ENCODE measurements around the gene MBD5.

The MBD5 gene

GRCh38 chr2:148292431-148292830 is 271.5 kb downstream of the MBD5 start:
- FAIRE-seq: no peak
- no peak for DNase-seq (ENCODE audit: insufficient read length, low spot score)

GRCh38 chr2:148298196-148298595 is 277.3 kb downstream of the MBD5 start:
- FAIRE-seq: no peak
- DNase-seq (ENCODE audit: insufficient read length, low spot score): no peak

DNA sequence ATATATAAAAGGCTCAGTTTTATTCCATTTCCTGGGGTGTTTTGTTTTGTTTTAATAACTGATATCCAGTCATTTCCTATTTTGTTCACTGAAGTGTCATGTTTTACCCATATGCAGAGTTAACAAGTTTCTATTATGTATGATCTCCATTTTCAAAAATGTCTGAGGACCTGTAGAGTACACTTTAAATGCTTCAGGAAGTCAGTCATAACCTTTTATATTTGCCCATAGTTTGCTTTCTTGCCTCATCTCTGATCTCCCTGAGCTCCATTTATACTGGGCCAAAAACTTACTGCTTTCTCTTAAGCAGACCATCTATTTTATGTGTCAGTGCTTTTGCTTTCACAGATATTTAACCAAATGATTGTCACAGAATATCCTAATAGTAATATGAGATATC is 278.7 kb downstream of the MBD5 start:
- DNase-seq (ENCODE audit: insufficient read length, low spot score): no peak
- FAIRE-seq: no peak

DNA sequence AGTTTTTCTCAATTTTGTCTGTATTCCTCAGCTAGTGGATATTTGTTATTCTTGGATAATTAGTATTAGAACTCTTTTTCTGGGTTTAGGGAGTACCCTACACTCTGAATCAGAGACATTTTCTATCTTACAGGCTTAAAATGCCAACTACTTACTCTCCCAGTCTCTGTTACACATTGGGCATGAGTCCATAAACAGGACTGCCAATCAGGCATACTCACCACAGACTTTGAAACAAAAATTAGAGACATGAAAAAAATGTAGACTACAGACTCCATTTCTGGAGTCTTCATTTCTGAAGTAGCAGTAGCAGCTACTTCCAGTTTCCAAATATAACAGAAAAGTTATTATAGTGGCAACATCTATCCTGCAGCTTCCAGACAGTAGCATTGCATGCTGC is 279.7 kb downstream of the MBD5 start:
- FAIRE-seq: no peak
- DNase-seq (ENCODE audit: insufficient read length, low spot score): no peak

GRCh38 chr2:148301362-148301761 is 280.5 kb downstream of the MBD5 start:
- FAIRE-seq: no peak
- no peak for DNase-seq (ENCODE audit: insufficient read length, low spot score)

DNA sequence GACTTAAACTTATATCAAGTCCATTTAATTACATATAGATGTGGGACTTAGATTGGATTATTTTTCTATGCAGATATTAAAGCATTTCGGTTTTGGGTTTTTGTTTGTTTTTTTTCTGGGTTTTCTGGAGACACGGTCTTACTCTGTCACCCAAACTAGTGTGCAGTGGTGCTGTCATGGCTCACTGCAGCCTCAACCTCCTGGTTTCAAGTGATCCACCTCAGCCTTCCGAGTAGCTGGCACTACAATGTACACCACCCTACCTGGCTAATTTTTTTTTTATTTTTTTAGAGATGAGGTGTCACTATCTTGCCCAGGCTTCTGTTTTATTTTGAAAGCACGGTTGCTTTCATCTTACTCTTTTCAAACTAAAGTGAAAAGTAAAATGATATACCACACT is 281.6 kb downstream of the MBD5 start:
- no peak for DNase-seq (ENCODE audit: insufficient read length, low spot score)
- no peak for FAIRE-seq

DNA sequence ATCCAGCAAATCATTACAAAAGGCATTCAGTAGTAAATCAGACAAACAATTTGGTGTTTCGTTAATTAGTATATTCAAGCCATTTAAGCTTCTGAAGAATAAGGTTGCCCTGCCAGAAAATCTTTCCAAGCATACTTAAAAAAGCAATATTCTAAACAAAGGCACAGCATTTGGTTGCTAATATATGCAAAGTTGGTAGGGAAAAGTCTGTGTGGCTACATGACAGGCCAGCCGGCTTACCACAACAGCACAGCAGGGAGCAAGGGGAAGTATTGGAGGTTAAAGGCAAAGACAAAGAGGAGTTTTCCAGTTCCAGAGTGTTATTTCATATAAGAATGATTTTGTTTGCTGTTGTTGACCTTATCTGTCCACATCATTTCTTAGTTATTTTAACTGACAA is 282.3 kb downstream of the MBD5 start:
- DNase-seq (ENCODE audit: insufficient read length, low spot score): no peak
- FAIRE-seq: no peak

- no peak for DNase-seq (ENCODE audit: insufficient read length, low spot score)
- FAIRE-seq: no peak
Measured at GRCh38 chr2:148305476-148305875, 284.6 kb downstream of the MBD5 start.

- no peak for DNase-seq (ENCODE audit: insufficient read length, low spot score)
Measured at GRCh38 chr2:148306027-148306426, 285.1 kb downstream of the MBD5 start.

DNA sequence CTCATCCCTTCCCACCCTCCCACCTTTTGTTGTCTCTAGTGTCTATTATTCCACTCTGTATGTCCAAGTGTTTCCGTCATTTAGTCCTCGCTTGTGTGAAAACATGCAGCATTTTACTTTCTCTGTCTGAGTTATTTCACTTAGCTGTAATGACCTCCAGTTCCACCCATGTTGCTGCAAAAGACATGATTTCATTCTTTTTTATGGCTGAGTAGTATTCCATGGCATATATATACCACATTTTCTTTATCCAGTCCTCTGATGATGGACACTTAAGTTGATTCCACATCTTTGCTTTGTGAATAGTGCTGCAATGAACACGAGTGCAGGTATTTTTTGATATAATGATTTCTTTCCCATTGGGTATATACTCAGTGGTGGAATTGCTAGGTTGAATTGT is 296.7 kb downstream of the MBD5 start:
- no peak for DNase-seq (ENCODE audit: insufficient read length, low spot score)
- no peak for FAIRE-seq

More at GRCh38 chr2:148306027-148306426, 285.1 kb downstream of the MBD5 start:
- no peak for FAIRE-seq

DNA sequence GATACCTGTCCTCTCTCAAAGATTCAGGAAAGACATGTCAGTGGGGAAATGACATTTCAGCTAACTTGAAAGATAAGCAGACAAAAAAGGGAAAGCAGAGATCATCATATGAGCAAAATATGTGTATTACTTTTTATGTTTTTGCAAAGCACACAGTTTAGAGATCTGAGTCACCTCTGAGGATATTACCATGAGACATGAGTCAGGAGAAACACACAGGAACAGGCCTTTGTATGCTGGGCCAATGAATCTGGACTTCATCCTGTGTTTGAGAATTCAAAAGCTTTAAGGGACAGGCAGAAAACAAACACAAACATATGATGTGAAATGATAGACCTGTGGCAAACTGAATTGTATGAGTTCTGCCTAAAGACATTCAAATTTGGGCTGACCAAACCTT is 317.6 kb downstream of the MBD5 start:
- DNase-seq (ENCODE audit: insufficient read length, low spot score) (no peak), FAIRE-seq (no peak)

- DNase-seq (ENCODE audit: insufficient read length, low spot score): no peak
- no peak for FAIRE-seq
Measured at GRCh38 chr2:148342086-148342485, 321.2 kb downstream of the MBD5 start.

DNA sequence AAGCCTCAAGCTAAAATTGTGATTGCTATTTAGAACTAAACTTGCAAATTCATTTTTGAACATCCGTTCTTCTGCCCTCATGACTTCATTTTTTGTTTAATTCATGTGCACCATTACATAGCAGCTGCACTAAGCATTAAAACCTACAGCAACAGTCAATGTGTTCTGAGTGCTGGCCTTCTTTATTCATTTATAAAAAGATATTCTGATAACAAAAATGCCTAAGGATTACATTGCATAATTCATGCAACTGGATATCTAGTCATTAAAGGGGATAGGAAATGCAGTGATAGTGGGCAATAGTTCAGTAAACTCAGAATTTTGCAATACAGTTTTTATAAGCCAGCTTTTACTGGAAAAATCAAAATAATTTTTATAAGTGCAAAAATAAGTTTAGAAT is 329.3 kb downstream of the MBD5 start:
- no peak for DNase-seq (ENCODE audit: insufficient read length, low spot score)
- no peak for FAIRE-seq

DNA sequence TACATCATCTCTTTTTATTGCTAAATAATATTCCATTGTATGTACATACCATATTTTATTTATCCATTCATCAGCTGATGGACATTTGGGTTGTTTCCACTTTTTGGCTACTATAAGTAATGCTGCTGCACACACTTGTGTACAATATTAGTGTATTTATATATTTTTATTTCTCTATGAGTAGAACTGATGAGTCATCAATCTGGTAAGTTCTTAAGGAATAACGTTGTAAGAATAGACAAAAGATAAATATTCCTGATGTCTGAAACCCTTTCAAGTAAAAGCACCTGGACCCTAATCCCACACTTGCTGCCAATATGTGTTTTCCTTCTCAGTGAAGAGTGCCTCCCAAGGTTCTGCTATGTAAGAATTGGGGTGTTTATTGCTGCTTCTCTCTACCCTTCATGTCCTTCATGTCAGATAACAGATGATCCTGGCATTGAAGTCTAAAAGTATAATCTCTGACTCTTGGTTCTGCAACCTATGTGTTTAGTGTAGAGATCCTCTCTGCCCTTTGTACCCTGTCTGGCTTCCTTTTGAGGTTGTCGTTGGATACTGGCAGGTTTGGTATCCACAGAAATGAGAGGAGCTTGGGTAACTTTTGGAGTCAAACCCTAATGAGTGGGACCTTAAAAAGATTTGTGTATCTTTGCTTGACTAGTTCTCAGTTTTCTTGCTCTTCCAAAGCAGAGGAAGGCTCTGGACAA is 330.7 kb downstream of the MBD5 start:
- FAIRE-seq (no peak), DNase-seq (ENCODE audit: insufficient read length, low spot score) (no peak)

DNA sequence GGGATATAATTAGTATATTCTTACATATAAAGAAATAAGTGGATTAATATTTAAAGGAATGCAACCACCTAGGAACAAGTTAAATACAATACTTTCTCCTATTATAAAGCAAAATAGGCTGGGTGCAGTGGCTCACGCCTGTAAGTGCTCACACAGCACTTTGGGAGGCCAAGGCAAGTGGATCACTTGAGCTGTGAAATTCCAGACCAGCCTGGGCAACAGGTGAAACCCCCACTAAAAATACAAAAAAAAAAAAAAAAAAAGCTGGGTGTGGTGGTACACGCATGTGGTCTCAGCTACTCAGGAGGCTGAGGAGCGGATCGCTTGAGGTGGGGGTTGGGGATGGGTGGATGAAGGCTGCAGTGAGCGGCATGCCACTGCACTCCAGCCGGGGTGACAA is 337.5 kb downstream of the MBD5 start:
- FAIRE-seq (no peak), DNase-seq (ENCODE audit: insufficient read length, low spot score) (no peak)

GRCh38 chr2:148360662-148361061 is 339.8 kb downstream of the MBD5 start:
- FAIRE-seq (no peak), DNase-seq (ENCODE audit: insufficient read length, low spot score) (no peak)

DNA sequence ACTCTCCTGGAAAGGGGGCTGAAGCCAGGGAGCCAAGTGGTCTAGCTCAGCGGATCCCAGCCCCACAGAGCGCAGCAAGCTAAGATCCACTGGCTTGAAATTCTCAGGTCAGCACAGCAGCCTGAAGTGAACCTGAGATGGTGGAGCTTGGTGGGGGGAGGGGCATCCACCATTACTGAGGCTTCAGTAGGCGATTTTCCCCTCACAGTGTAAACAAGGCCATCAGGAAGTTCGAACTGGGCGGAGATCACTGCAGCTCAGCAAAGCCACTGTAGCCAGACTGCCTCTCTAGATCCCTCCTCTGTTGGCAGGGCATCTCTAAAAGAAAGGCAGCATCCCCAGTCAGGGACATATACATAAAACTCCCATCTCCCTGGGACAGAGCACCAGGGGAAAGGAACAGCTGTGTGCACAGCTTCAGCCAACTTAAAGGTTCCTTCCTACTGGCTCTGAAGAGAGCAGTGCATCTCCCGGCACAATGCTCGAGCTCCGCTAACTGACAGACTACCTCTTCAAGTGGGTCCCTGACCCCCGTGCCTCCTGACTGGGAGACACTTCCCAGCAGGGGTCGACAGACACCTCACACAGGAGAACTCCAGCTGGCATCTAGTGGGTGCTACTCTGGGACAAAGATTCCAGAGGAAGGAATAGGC is 341.4 kb downstream of the MBD5 start:
- no peak for DNase-seq (ENCODE audit: insufficient read length, low spot score)
- no peak for FAIRE-seq

DNA sequence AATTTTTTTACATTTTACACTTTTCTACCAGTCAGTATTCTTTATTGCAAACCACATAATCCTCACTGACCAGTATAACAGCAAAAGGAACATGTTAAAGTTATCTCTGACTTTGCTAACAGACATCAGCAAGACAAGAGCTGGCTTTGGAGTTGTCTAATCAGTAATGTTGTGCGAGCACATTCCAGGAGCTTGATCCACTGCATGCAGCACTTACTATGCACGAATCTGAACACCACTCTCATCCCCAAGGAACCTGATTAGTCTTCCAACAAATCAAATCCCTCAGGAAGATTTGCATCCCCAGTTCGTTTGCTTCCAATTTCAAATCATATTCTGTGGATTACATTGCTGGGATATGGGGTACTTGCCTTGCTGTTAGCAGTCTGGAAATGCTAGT is 354.3 kb downstream of the MBD5 start:
- FAIRE-seq: no peak

DNA sequence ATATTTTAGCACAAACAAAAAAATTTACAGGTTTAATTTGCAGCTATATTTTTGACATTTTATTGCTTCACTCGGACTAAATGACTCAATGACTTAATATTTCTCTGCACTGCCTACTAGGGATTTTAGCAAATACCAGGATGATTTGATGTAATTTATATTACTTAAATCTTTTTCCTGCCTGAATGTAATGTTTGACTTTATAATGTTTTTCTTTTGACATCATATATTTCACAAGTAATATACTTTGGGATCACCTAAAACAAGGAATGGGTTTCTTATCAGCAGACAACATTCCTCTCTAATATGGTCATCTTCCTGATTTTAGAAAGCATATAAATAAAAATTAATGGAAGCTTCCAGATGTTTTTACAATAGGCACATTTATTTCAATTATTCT is 370.4 kb downstream of the MBD5 start:
- no peak for FAIRE-seq

More for the DNA sequence above, 354.3 kb downstream of the MBD5 start:
- DNase-seq (ENCODE audit: insufficient read length, low spot score): no peak

DNA sequence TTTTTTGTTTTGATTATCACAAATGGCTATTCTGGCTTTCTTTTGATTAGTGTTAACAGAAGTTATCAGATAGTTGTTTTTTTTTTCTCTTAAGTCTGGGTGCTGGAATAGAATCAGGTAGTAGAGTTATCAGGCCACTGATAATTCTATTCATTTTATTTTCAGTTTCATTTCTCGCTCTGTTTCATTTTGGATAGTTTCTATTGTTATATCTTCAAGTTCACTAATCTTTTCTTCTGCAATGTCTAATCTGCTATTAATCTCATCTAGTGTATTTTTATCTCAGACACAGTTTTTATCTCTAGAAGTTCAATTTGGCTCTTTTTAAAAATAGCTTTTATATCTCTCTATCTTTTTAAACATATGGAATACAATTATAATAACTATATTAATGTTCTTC is 381.9 kb downstream of the MBD5 start:
- DNase-seq (ENCODE audit: insufficient read length, low spot score) (no peak), FAIRE-seq (no peak)

More for the DNA sequence above, 370.4 kb downstream of the MBD5 start:
- no peak for DNase-seq (ENCODE audit: insufficient read length, low spot score)

- DNase-seq (ENCODE audit: insufficient read length, low spot score) (no peak), FAIRE-seq (no peak)
Measured at GRCh38 chr2:148410899-148411298, 390.0 kb downstream of the MBD5 start.

DNA sequence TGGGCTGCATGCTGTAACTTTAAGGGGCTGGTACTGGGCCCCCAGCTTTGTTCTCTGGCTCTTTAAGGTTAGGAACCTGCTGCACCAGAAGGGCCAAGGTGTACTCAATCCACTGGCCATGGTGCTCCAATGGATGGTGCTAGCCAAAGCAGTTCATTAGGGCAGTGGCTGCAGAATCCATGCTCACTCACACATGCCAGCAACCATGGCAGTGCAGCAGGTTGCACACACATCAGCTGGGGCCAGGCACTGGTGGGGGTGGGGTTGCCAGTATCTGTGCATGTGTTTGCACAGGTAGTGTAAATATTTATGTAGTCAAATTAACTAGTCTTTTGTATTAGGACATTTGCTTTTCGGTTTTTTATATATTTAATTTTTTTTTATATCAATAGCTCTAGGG is 395.4 kb downstream of the MBD5 start:
- no peak for FAIRE-seq
- no peak for DNase-seq (ENCODE audit: insufficient read length, low spot score)

GRCh38 chr2:148430101-148430500 is 409.2 kb downstream of the MBD5 start:
- FAIRE-seq: no peak

More at GRCh38 chr2:148430101-148430500, 409.2 kb downstream of the MBD5 start:
- DNase-seq (ENCODE audit: insufficient read length, low spot score): no peak

Data from GM19239 (cell line).